H4 (cell line): ENCODE measurements around the gene DNAJB6. TPM values are rescaled to one million over a fixed set of nuclear protein-coding genes. Genes with fewer than 3 reads are reported as not detected.
"Not testable (repeated sequence)": the region's sequence is repeated elsewhere in the genome, so short reads cannot be mapped to it uniquely, and the experiment has no call there.

ENCODE experiments used
- DNase-seq: peaks from one replicate; pipeline ENCODE4 v3.0.0-alpha.2; 2015; ENCODE audit warnings: low spot score
- total RNA-seq: library from RNA; depleted of rRNA; stranded (reverse); fragments of >200 nt; shearing (Covaris generic); gene quantifications from 2 replicates; pipeline ENCODE4 v1.2.3, GENCODE V29; 2014

The DNAJB6 gene
- total RNA-seq, 1 experiment from 2014 or later: 108 TPM

DNA sequence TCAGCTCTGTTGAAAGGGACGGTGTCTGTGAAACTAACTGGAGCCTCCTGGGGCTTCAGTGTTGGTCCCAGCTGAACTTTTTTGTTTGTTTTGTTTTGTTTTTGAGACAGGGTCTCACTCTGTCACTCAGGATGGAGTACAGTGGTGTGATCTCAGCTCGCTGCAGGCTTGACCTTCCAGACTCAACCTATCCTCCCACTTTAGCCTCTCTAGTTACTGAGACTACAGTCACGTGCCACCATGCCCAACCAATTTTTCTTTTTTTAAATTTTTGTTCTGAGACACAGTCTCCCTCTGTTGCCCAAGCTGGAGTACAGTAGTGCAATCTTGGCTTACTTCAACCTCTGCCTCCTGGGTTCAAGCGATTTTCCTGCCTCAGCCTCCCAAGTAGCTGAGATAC lies 13.4 kb upstream of the DNAJB6 start:
- no peak for DNase-seq

DNA sequence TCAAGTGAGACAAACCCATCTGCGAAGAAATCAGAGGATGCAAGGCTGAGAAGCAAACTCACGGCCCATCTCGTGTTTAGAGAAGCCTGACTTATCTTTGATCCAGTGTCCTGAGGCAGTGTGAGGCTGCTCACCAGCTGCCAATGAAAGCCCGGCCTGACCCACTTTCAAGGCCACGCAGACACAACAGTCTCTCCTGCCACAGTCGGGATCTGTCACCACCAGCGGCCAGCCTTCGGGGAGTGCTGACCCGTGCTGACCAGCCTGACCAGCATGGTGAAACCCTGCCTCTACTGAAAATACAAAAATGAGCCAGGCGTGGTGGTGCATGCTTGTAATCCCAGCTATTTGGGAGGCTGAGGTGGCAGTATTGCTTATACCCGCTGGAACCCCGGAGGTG lies 7.4 kb upstream of the DNAJB6 start:
- DNase-seq: no peak

DNA sequence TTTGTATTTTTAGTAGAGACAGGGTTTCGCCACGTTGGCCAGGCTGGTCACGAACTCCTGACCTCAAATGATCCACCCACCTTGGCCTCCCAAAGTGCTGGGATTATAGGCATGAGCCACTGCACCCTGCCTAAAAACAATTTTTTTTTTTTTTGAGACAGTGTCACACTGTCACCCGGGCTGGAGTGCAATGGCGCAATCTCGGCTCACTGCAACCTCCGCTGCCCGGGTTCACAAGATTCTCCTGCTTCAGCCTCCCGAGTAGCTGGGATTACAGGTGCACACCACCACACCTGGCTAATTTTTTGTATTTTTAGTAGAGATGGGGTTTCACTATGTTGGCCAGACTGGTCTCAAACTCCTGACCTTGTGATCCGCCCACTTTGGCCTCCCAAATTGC lies 6.2 kb upstream of the DNAJB6 start:
- not testable (repeated sequence) for DNase-seq

DNA sequence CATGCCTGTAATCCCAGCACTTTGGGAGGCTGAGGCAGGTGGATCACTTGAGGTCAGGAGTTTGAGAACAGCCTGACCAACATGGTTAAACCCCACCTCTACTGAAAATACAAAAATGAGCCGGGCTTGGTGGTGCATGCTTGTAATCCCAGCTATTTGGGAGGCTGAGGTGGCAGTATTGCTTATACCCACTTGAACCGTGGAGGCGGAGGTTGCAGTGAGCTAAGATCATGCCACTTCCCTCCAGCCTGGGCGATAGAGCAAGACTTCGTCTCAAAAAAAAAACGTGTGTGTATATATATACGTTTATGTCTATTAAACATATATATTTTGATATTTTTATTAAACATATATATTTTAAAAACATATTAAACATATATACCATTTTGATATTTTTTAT lies 5.8 kb upstream of the DNAJB6 start:
- DNase-seq: not testable (repeated sequence)

DNA sequence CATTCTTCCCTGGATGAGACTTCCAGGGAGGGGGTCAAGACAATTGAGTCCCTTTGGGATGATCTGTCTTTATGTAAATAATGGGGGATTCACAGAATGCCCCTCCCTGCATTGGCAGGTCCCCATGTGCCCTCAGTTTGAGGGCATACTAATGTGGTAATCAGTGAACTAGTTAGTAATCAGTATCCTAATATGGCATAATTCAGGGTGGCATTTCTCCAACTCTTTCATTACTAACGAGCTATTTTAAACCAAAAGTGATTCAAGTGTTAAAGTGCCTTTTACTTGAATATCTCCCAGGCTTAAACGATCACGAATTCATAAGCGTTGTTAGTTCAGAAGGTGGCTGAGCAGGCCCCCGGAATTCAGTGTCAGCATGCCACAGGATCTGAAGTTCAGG lies 1.6 kb upstream of the DNAJB6 start:
- no peak for DNase-seq

DNA sequence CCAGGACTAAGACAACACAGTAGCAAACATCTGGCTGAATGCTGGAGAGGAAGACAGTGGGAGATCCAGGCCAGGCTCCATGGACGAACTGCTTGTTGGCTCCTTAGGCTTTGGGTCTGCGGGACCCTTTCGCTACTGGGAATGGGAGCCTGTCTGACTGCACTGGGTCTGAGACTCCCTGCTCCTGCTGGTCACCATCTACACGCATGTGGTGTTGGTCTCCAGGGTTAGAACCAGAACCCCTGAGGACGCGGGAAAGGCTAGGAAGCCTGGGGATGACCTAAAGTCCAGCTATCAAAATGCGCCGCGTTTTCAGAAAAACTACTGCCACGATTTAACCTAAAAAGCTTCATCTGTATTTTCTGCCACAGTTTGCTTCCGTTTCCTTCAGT lies 817 bp upstream of the DNAJB6 start:
- DNase-seq: no peak

DNA sequence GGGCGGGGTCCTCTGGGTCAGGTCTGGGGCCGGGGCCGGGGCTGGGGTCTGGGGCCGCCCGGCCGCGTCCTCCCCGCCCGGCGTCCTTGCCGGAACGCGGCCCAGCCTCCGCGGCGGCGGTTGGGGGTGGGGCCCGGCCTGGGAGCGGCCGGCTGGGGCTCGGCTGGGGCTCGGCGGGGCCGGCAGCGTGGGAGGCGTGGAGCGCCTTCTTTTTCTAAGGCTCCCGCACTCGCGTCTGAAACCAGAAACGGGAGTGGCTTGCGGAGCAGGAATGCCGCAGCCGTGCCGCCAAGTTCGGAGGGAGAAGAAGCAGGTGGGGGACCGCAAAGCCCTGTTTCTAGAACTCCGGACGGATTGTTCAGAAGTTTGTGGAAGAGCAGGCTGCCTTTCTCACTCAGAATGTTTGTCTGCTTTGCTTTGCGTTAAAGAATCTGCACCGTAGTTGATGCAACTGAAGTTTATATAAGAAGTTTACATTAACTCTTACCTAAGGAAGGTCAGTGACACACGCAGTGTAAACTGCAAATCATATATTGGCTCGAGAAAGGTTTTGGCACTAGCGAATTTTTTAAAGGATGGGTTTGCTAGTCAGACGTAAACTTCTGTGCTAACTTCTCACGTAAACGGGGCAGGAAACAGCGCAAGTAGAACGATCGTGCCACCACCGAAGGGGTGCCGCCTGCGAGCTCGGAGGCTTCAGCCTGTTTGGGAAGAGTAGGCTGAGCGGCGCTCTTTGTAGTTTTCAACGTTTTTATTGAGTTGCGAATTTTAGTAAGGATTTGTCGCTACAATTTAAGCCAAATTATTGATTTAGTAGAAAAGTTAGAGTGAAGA lies 729 bp downstream of the DNAJB6 start:
- no peak for DNase-seq

DNA sequence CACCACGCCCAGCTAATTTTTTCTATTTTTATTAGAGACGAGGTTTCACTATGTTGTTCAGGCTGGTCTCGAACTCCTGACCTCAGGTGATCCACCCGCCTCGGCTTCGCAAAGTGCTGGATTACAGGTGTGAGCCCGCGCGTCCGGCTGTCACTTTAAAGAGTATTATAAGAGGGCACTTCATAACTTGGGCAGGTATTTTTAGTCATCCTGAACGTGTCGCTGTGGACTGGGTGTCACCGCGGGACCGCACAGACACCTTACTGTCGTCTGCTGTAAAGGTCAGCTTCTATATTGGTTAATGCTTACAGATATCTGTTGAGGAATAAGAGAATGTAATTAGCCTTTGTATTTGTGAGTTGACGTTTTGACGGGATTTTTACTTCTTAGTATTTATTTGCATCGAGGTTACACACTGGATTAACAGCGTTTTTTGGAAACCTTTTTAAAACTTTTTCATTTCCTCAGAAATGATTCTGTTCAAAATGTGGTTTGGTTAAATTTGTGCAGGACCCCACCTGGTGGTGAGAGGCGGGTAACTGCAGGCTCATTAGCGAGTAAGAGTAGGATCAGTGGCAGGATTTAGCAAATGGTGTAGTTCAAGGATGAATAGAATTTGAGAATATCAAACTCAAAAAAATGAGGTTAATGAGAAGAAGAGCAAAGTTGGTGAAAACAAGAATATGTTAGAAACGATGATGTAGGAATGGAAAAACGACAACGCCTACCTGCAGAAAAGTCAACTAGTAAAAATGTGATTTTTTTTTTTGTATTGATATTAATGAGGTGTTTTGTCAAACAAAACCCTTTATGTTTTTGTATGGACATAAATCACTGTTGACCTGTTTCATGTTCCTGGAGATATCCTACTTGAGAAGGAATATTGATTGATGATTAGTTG lies 3.2 kb downstream of the DNAJB6 start:
- DNase-seq: peak; percentile 42

DNA sequence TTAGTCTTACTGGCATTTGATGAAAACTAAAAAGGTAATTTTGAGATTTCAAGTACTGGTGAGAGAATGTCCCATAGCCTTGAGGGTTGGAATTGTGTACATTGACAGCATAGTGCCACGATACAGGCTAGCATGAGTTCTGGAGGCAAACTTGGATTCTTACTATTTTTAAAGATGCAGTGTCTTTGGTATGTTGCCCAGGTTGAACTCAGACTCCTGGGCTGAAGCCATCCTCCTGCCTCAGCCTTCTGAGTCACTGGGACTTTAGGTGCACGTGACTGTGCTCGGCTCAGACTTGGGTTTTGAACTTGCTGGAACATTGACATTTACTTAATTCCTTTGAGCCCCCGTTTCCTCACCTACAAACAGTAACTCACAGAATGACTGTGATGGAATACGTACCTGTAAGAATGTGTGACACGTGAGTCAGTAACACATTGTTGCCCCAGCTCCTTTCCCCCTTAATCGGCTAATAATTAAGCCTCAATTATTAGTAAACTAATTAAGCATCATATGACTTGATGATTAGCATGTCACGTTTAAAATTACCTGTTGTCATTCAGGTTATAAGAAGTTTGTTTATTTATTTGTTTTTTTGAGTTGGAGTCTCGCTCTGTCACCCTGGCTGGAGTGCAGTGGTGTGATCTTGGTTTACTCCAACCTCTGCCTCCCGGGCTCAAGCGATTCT lies 10.6 kb downstream of the DNAJB6 start:
- peak; percentile 78 for DNase-seq

DNA sequence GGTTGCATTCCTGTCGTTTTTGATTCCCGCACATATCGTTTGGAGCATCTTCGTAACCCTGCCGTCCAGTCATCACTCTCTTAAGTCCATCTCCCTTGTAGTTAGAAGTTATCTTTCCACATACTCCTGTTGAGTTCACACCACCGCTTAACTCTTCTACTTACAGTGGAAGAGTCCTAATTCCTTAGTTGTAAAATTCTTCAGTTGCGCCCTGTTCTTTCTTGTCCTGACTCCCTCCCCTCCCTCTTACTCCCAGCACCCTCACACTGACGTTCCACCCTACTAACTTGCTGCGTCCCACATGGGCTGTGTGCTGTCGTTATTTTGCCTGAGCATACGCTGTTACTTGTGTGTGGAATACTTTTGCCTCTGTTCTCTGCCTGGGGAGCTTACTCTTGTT lies 11.7 kb downstream of the DNAJB6 start:
- DNase-seq: no peak

DNA sequence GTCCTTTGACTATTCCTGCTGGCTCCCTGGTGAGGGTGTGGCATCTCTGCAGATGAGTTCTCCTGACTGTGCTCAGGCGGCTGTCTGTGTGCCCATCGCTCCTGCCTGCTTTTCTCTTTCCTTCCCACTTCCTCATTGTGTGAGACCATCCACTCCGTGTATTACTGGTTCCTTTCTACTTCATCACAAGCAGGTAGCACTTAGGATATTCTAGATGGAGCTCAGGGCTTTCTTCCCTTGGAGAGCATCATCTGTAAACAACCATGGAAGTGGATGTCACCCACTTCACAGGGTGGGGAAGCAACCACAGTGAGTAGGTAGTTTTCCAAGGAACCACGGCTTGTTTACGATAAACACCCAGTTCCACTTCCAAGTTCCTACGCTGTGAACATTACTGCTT lies 15.7 kb downstream of the DNAJB6 start:
- no peak for DNase-seq

DNA sequence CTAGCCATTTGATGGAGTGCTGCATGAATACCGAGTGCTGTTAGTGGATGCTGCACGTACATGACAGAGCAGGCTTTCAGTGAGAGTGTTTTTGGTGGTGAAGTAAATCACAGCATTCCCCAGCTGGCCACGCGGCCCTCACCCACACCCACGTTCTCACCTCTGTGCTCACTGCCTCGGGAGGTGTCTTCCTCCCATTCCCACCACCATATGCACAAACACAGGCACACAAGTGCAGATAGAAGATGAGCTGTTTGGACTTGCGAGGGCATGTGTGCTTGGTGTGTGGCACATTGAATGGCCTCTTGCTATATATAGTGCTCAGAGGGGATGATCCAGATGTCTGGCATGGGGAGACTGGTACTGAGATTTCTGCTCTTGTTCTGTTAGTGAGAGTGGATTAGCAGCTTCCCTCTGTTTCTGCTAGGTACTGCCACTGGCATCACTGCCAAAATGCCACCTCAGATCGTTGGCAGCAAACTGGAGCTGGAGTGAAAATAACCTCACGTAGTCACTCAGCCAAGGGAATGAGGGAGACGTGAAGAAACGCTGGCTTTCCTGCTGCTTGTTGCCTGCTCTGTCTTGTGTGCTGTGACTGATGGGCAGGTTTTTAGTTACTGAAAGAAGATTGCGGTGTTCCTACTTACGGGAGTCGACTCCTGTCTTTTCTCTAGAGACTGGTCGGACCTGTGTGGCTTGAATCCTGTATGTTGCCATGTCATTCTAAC lies 19.1 kb downstream of the DNAJB6 start:
- no peak for DNase-seq

DNA sequence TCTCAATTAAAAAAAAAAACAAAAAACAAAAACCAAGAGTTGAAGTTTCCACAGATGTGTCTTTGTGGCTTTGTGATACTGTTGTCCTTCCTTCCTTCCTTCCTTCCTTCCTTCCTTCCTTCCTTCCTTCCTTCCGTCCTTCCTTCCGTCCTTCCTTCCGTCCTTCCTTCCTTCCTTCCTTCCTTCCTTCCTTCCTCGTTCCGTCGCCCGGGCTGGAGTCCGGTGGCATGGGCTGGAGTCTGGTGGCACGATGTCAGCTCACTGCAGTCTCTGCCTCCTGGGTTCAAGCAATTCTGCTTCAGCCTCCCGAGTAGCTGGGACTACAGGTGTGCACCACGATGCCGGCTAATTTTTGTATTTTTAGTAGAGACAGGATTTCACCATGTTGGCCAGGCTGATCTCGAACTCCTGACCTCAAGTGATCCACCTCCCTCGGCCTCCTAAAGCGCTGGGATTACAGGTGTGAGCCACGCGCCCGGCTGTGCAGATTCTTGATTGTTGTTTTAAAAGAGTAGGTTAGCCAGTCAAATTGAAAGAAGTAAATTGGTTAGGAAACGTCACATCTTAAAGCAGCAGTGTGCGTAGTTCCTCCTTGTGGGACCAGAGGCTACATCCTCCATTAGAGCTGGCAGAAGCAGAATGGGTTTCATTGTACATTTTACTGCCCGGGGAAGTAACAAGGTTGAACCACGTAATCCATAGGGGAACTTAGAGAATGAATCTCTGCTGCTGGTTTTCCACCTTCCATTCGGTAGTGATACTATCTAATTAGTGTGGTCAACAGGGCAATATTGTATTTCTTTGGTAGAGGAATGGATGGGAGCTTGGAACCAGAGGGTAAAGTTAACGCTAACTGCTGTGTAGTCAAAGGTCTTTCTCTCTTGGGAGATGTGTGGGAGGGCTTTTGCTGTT lies 20.6 kb downstream of the DNAJB6 start:
- DNase-seq: no peak

DNA sequence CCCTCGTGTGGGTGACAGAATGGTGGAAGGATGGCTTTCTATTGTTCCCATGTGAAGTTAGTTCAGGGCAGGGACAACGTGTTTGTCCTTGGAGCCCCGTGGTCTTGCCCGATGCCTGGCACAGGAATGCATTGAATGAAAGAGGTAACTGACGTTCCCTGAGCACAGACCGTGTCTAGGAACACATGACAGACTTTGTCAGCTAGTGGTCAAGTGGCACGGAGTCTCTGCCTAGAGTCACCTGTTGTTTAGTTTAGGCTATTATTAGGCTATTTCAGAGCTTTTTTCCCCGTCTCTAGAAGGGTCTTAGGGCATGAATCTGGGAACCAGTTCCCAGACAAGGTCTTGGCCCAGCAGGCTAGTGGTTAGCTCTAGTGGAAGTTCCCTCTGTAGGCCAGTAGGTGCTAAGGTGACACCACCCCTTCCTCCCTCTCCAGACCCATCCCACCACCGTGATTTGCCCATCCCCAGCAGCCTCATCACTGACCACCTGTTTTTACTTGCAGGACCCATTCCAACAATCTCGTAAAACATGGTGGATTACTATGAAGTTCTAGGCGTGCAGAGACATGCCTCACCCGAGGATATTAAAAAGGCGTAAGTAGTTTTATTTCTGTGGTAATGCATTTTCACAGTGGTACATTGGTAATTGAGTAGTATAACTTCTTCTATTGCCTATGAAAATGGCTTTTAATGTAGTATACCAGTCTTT lies 21.4 kb downstream of the DNAJB6 start:
- no peak for DNase-seq

DNA sequence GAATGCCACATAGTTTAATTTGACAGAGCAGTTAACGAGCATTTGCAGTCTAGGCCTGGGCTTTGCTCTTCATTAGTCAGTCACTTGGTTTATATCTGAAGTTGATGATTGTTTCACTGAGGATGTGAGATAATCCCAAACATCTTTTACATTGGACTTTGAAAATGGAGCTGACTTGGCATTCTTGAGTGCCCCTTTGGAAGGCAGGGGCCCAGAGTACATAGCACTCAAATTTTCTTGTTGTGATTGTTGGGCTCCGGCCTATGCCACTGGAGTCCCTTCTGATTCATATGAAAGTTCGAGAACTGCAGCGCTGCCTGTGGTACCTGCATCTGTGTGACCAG lies 21.9 kb downstream of the DNAJB6 start:
- no peak for DNase-seq

DNA sequence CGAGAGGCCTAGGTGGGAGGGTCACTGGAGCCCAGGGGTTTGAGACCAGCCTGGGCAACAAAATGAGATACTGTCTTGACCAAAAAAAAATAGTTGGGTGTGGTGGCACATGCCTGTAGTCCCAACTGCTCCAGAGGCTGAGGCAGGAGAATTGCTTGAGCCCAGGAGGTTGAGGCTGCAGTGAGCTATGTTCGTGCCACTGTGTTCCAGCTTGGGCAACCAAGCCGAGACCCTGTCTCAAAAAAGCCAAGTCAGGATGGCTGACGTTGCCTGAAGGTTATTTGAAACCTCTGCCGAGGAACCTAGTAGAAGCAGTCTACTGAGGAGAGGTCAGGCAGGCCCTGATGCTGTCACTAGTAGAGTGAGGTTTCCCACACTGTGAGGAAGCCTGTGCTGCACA lies 22.8 kb downstream of the DNAJB6 start:
- no peak for DNase-seq

DNA sequence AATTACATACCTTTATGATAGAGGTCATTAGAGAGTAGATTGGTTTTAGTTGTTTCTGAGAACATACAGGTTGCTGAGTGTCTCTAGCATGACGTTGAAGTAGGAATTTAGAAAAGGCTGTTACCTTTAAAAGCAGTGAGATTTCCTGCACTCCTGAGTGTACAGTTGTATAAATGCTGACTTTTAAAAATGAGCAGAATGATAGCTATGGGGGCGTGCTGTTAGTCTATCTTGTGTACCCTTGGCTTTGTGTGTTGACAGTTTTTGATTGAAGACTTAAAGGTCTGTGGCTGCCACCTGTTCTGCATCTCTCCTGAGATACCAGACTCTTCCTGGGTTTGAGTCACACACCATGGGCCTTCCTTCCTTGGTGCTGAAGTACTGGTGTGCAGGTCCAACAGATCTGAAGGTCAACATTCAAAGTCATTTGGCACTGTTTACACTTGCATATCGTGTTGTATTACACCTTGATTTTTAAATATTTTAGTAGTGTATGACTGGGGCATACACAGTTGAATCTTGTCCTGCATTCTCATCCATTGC lies 23.8 kb downstream of the DNAJB6 start:
- DNase-seq: no peak

DNA sequence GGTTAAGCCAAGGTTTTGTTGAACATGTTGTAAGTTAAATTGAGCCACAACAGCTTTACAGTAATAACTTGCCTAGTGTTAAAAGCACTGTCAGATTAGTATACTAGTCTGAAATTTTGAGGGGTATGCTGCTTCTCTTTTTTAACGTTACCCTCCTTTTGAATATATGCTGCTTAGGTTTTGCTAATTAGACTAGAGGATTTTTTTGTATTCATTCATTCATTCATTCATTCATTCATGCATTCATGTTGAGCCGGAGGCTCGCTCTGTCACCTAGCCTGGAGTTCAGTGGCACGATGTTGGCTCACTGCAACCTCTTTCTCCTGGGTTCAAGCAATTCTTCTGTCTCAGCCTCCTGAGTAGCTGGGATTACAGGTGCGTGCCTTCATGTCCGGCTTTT lies 24.7 kb downstream of the DNAJB6 start:
- no peak for DNase-seq

DNA sequence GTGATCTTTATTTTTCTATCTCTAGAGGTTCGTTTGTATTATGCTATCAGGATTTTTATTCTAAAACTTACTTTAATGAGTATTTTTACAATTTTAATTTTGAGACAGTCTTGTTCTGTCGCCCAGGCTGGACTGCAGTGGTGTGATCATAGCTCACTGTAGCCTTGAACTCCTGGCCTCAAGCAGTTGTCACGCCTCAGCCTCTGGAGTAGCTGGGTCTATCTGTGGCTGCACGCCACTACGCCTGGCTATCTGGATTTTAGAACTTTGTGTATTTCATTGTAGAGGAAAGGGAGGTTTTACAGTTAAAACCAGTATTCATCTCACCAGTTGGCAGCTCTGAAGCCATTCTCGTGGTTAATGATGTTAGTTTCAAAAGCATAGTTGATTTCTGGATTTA lies 25.9 kb downstream of the DNAJB6 start:
- no peak for DNase-seq

DNA sequence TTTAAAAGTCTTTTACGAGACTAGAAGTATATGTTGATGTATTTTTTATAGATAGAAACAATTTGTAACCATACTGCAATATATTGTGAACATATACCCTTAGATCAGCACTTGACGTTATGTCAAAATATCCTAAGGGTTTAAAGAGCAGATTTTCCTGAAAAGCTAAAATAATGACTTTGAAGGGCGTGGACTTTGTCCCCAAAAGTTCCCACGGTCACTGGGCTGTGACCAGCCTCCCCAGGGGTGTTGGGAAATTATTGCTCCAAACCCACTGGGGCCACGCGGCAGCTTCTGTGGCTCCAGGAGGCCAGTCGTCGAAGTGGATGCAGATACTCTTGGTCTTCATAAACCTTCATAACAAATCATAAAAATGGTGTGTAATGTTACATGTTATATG lies 29.9 kb downstream of the DNAJB6 start:
- DNase-seq: no peak
